GM10248 (cell line): ENCODE measurements around the gene INIP.

Experiments
- CTCF ChIA-PET: fragments of 300-600 bp; sonication (Branson Sonifier 250); formaldehyde crosslinking; extraction: SDS; loops from one replicate; lab custom pipeline; 2021; ENCODE audit warnings: antibody characterized with exemption; lab: Yijun Ruan, JAX
- POLR2A ChIA-PET: fragments of 350-650 bp; sonication (Branson Sonifier 250); formaldehyde crosslinking; extraction: SDS; loops from one replicate; lab custom pipeline; 2020; ENCODE audit warnings: antibody characterized with exemption; lab: Yijun Ruan, JAX
- DNase-seq: peaks from one replicate; pipeline ENCODE4 v3.0.0; 2012; ENCODE audit errors: extremely low spot score
- TF ChIP-seq, protein P1 (sequence below): IDR thresholded peaks from 2 replicates; pipeline ENCODE4 v1.5.1; 2012; ENCODE audit warnings: mild to moderate bottlenecking, low read depth; ENCODE audit errors: extremely low read depth, missing control alignments, control extremely low read depth

Gene INIP

DNA sequence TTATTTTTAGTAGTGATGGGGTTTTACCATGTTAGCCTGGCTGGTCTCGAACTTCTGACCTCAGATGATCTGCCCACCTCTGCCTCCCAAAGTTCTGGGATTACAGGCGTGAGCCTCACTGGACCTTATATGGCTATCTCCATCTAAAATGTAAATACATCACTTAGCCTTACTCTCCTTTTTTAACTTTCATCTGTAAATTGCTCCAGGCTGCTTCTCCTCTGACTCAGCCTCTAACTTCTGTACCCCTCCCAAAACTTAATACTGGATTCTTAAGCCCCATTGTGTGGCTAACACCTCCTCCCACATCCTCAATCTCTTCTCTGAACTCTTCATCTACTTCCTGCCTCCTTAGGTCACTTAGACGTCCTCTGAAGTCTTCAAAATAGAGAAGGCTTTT is 36.7 kb upstream of the INIP start:
- peak; percentile 53 for DNase-seq
- ChIA-PET POLR2A (no interaction called here), CTCF (no interaction called here)
- TF ChIP-seq, protein P1, sequence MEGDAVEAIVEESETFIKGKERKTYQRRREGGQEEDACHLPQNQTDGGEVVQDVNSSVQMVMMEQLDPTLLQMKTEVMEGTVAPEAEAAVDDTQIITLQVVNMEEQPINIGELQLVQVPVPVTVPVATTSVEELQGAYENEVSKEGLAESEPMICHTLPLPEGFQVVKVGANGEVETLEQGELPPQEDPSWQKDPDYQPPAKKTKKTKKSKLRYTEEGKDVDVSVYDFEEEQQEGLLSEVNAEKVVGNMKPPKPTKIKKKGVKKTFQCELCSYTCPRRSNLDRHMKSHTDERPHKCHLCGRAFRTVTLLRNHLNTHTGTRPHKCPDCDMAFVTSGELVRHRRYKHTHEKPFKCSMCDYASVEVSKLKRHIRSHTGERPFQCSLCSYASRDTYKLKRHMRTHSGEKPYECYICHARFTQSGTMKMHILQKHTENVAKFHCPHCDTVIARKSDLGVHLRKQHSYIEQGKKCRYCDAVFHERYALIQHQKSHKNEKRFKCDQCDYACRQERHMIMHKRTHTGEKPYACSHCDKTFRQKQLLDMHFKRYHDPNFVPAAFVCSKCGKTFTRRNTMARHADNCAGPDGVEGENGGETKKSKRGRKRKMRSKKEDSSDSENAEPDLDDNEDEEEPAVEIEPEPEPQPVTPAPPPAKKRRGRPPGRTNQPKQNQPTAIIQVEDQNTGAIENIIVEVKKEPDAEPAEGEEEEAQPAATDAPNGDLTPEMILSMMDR = no peak

DNA sequence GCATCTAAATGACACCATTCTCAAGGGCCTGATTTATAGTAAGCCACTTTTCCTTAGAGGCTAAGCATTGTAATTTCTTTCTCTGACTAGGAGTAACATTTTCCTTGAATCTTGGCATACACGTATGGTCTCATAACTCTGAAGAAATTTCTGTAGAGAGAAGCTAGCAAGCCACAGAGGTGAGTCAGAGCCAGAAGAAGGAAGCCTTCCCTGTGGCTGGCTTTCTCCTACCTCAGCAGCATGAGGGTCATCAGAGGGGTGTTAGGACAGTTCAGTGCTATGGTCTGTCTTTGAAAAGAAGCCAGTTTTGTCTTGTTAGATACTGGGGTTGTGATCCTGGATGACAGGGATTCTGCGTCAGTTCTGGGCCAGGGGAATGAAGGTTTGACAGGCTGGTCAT is 35.8 kb upstream of the INIP start:
- TF ChIP-seq, protein P1 = no peak
- ChIA-PET POLR2A (interaction anchor here (0.5 kb wide), 1 partner anchor 36 kb away, joined by 3 read pairs; the partner anchor contains the start of gene INIP), CTCF (no interaction called here)
- DNase-seq = no peak

DNA sequence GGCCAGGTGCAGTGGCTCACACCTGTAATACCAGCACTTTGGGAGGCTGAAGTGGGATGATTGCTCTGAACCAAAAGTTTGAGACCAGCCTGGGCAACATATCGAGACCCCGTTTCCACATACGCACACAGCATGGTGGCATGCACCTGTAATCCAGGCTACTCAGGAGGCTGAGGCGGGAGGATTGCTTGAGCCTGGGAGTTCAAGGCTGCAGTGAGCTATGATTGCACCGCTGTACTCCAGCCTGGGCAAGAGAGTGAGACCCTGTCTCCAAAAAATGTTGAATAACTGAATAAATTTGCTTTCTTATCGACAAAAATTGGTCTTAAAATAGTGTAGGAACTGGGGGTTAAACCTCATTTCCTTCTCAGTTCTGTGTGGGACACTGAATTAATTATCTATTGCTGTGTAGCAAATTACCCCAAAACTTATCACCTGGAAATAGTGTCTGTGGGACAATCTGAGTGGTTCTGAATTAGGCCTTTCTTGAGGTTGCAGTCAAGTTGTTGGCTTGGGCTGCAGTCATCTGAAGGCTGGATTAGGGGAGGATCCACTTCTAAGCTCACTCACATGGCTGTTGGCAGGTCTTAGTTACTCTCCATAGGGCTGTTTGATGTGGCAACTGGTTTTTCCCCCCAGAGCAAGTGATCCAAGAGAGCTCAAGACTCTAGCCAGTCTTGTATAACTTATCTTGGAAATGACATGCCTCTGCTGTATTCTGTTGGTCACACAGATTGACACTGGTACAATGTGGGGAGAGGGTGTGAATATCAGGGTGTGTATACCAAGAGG is 34.6 kb upstream of the INIP start:
- DNase-seq = no peak
- POLR2A ChIA-PET = no interaction called here
- TF ChIP-seq, protein P1 = no peak
- CTCF ChIA-PET = no interaction called here

DNA sequence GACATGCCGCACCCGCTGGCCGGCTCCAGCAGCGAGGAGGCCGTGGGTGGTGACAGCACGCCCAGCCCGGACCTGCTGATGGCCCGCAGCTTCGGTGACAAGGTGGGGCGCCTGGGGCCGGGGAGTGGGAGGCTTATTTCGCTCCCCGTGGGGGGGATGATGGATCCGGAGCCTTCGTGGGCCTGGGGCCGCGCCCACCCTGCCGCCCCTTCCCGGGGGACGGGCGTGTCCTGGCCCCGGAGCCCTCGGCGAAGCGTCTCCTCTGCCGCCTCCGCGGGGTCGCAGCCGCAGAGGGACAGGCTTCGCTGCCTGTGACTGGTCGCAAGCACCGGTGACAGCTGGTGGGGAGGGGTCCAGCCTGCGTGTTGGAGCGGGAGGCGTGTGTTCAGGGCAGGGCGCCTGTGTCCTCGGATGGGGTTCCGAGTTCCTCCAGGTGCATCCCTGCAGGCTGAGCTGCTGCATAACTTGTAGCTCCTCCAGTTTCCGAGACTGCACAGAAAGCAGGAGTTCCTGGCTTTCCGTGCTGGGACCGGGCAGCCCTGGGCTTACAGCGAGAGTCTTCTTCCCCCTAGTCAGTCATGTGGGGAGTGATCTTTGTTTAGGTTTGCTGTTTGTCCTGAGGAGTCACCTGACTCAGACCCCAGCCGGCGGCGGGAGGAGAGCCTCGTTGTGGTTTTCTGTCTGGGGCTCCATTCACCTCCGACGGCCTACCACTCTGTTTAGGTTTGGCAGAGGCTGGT is 33.3 kb upstream of the INIP start:
- peak; percentile 63 for DNase-seq
- TF ChIP-seq, protein P1 = no peak
- POLR2A ChIA-PET = no interaction called here
- CTCF ChIA-PET = interaction anchor here (0.7 to 2.1 kb wide), 5 partner anchors 11 to 68 kb away, joined by 3 to 5 read pairs (median 3); no protein-coding TSS in a partner anchor

DNA sequence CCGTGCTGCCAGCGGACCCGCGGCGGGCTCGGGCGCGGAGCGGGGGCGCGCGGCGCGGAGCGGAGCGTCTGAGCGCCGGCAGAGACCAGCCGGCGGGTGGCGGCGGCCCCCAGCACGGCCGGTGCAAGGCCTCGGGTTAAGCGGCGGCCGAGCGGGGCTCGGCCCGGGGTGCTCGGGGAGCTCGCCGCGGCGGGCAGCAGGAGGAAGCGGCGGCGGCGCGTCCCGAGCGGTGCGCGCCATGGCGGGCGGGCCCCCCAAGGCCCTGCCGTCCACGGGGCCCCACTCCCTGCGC is 32.8 kb upstream of the INIP start:
- ChIA-PET POLR2A (no interaction called here), CTCF (interaction anchor here (1.2 to 2.1 kb wide), 3 partner anchors 10 to 33 kb away, joined by 3 to 5 read pairs (median 4); no protein-coding TSS in a partner anchor)
- DNase-seq = no peak
- TF ChIP-seq, protein P1 = no peak

DNA sequence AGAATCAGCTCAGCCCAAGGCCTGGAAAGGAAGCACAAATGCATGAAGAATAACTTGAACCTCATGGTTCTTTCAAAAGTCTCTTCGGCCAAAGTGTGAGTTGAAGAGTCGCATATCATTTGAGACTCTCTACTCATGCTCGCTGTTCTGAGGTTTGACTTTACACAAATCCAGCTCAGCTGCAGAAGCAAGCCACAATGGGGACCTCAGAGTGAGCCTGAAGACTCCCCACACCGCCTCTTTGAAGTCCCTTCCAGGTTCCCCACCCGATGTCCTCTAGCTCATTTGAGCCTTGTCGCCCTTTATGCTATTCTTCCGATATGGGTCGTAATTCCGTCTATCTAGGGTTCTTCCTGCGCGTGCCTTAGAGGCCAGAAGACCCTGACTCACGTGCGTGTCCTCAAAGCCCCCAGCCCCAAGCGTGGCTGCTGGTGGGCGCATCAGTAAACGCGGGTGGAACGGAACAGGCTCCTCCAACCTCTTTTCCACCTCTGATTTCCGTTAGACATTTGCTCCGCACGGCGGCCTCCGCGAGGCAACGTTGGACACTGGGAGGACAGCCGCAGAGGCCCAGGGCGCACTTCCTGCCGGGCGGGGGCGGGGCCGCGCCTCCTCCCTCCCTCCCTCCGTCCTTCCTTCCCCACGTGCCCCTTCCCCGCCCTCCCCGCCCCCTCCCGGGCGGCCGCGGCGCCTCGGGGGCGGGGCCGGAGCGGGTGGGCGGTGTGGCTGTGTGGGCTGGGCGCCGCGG is 32.3 kb upstream of the INIP start, which contains the start of gene SNX30:
SNX30 (plus strand) TSS at position 745 of the 748 bp plus-strand sequence. CDS start 242 bp downstream, outside the sequence.
- DNase-seq = peak; percentile 92
- CTCF ChIA-PET = interaction anchor here (0.9 to 2.1 kb wide), 6 partner anchors 10 to 153 kb away, joined by 3 to 5 read pairs (median 4); no protein-coding TSS in a partner anchor
- POLR2A ChIA-PET = no interaction called here
- TF ChIP-seq, protein P1 = no peak
